ENCODE data around the gene ZBTB7C. TPM values are rescaled to one million over a fixed set of nuclear protein-coding genes. Genes with fewer than 3 reads are reported as not detected.

ZBTB7C gene
- total and polyA plus RNA-seq, 2 of the 4 experiments (the other 2 are of a cell fraction) = not detected

- Histone ChIP-seq H4K20me1 (ENCODE audit: insufficient read depth, low read length) (no peaks in the 10 kb centered on the region; the same call in 1 of the 2 replicates), H2AFZ (replicated peaks; ENCODE audit: low read length, poor library complexity) (no peak overlapping the region), H3K9me1 (ENCODE audit: insufficient read depth, low read length) (no peaks in the 10 kb centered on the region), H3K4me2 (ENCODE audit: low read depth, low read length) (no peak overlapping the region), H2BK120ac (ENCODE audit: low read depth, low read length) (no peak overlapping the region), H3K23ac (ENCODE audit: low read depth, low read length) (no peak overlapping the region), H4K91ac (ENCODE audit: insufficient read depth, low read depth, low read length) (no peak overlapping the region), H3K4me1 (ENCODE audit: control insufficient read depth, insufficient read depth, low read length) (no peaks in the 10 kb centered on the region), H3K36me3 (ENCODE audit: control insufficient read depth, insufficient read depth, low read length) (no peaks in the 10 kb centered on the region), H3K56ac (ENCODE audit: extremely low read depth, insufficient read depth, low read length) (no peak overlapping the region), H2BK20ac (ENCODE audit: low read depth, low read length) (no peak overlapping the region), H3K18ac (ENCODE audit: low read depth, low read length) (no peak overlapping the region), H3K79me1 (ENCODE audit: low read depth in 1 of 2, low read length in 2 of 2) (no peaks in the 10 kb centered on the region), H2BK5ac (ENCODE audit: low read depth, low read length, poor library complexity, severe bottlenecking) (no peak overlapping the region), H3K14ac (replicated peaks; ENCODE audit: low read depth, low read length) (no peak overlapping the region), H3K9me3 (ENCODE audit: control insufficient read depth, insufficient read depth, low read length) (no peaks in the 10 kb centered on the region), H3K9ac (ENCODE audit: low read depth, low read length) (no peak overlapping the region), H2BK15ac (ENCODE audit: low read depth, low read length) (no peak overlapping the region), H4K5ac (ENCODE audit: low read depth, low read length) (no peak overlapping the region), H2AK5ac (ENCODE audit: low read depth, low read length) (no peak overlapping the region), H4K8ac (ENCODE audit: low read depth in 2 of 2, low read length in 2 of 2) (no peak overlapping the region), H3K27ac (ENCODE audit: insufficient read depth, low read length) (no peak overlapping the region), H2AK9ac (replicated peaks; ENCODE audit: low read depth, low read length, poor library complexity) (no peak overlapping the region), H3K27me3 (ENCODE audit: control insufficient read depth, insufficient read depth, low read length) (peaks cover 54% of the 10 kb centered on the region), H3K4me3 (ENCODE audit: insufficient read depth, low read depth, low read length) (no peak overlapping the region), H3K4ac (ENCODE audit: low read depth, low read length) (no peak overlapping the region)
- POLR2A ChIA-PET (ENCODE audit: unreplicated experiment) = no interaction called here
- intact Hi-C loops (cut with micrococcal nuclease) (no loop called here), in situ Hi-C loops (cut with MboI; ENCODE audit: low sequenced_read_pairs) (no loop called here), dilution Hi-C loops (cut with HindIII; ENCODE audit: low sequenced_read_pairs, unreplicated experiment) (no loop called here)
- no TSS peak for BruUV-seq (replicated peaks)
- CTCF ChIA-PET = no interaction called here
- ATAC-seq (ENCODE audit: low read depth) (no peak), DNase-seq (no peak)
- TF ChIP-seq MXI1 (IDR thresholded peaks at IDR 0.05; ENCODE audit: borderline replicate concordance, low read depth, low read length) (no peak), NFE2L2 (IDR thresholded peaks at IDR 0.05; ENCODE audit: low read depth, low read length) (no peak), ELK1 (IDR thresholded peaks at IDR 0.05; ENCODE audit: borderline replicate concordance, low read depth, low read length) (no peak), RCOR1 (IDR thresholded peaks at IDR 0.05; ENCODE audit: insufficient replicate concordance, low read length) (no peak), SMC3 (IDR thresholded peaks at IDR 0.05; ENCODE audit: low read depth, low read length) (no peak), BHLHE40 (IDR thresholded peaks at IDR 0.05; ENCODE audit: low read depth, low read length) (no peak), CHD1 (IDR thresholded peaks at IDR 0.05; ENCODE audit: low read depth, low read length) (no peak), POLR2A (IDR thresholded peaks at IDR 0.05; ENCODE audit: low read depth, low read length) (no peak), RAD21 (IDR thresholded peaks at IDR 0.05; ENCODE audit: low read length) (no peak), MAZ (IDR thresholded peaks at IDR 0.05; ENCODE audit: borderline replicate concordance, low read depth, low read length) (no peak), RFX5 (IDR thresholded peaks at IDR 0.05; ENCODE audit: low read depth, low read length) (no peak), CEBPB (IDR thresholded peaks at IDR 0.05; ENCODE audit: low read depth, low read length) (no peak), MAFK (IDR thresholded peaks at IDR 0.05; ENCODE audit: low read depth, low read length) (no peak)
- WGBS, 2 experiments (ENCODE audit: extremely low coverage in 2 of 2, insufficient read length in 1 of 2) = 0% methylated on average over 2 of the region's 14 CpGs; no CpG with 5 or more reads in 1 of the 2 experiments
Measured at GRCh38 chr18:48135436-48135966, 273.7 kb downstream of the ZBTB7C start.
